ENCODE data around the gene MYO5B. TPM values are rescaled to one million over a fixed set of nuclear protein-coding genes. Genes with fewer than 3 reads are reported as not detected.

The MYO5B gene
- polyA plus RNA-seq, 1 experiment, result 0.18 TPM

- TF ChIP-seq CTCF (IDR thresholded peaks at IDR 0.05; ENCODE audit: insufficient read depth, low read depth, low read length), result no peak
- no peak for DNase-seq (ENCODE audit: low read depth)
- ChIA-PET CTCF (no interaction called here), POLR2A (no interaction called here)
- no peak overlapping the region for H3K4me3 ChIP-seq (ENCODE audit: low read depth, low read length)
- H3K27me3 ChIP-seq (ENCODE audit: control insufficient read depth, insufficient read depth, low read length), result peaks cover 3% of the 10 kb centered on the region; the same call in 1 of the 2 replicates
- H3K36me3 ChIP-seq (ENCODE audit: control insufficient read depth, insufficient read depth, low read length), result no peaks in the 10 kb centered on the region
These were observed 284.9 kb downstream of the MYO5B start for GRCh38 chr18:49910019-49910418.

- Histone ChIP-seq H3K36me3 (ENCODE audit: control insufficient read depth, insufficient read depth, low read length) (no peaks in the 10 kb centered on the region), H3K27me3 (ENCODE audit: control insufficient read depth, insufficient read depth, low read length) (peaks cover 5% of the 10 kb centered on the region), H3K4me3 (ENCODE audit: low read depth, low read length) (no peak overlapping the region)
- no peak for TF ChIP-seq CTCF (IDR thresholded peaks at IDR 0.05; ENCODE audit: insufficient read depth, low read depth, low read length)
- DNase-seq (ENCODE audit: low read depth), result no peak
- POLR2A ChIA-PET, result no interaction called here
- CTCF ChIA-PET, result no interaction called here
These were observed 287.5 kb downstream of the MYO5B start for GRCh38 chr18:49907346-49907929.

- CTCF ChIA-PET, result no interaction called here
- no peak for DNase-seq (ENCODE audit: low read depth)
- POLR2A ChIA-PET, result no interaction called here
These were observed 289.2 kb downstream of the MYO5B start for GRCh38 chr18:49905771-49906170.

GRCh38 chr18:49904871-49905555 is 289.9 kb downstream of the MYO5B start:
- Histone ChIP-seq H3K27me3 (ENCODE audit: control insufficient read depth, insufficient read depth, low read length) (peaks cover 3% of the 10 kb centered on the region), H3K4me3 (ENCODE audit: low read depth, low read length) (no peak overlapping the region), H3K36me3 (ENCODE audit: control insufficient read depth, insufficient read depth, low read length) (no peaks in the 10 kb centered on the region)
- POLR2A ChIA-PET, result no interaction called here
- CTCF ChIA-PET, result no interaction called here
- TF ChIP-seq CTCF (IDR thresholded peaks at IDR 0.05; ENCODE audit: insufficient read depth, low read depth, low read length), result no peak
- no peak for DNase-seq (ENCODE audit: low read depth)

More at GRCh38 chr18:49905771-49906170, 289.2 kb downstream of the MYO5B start:
- Histone ChIP-seq H3K36me3 (ENCODE audit: control insufficient read depth, insufficient read depth, low read length) (no peaks in the 10 kb centered on the region), H3K27me3 (ENCODE audit: control insufficient read depth, insufficient read depth, low read length) (peaks cover 3% of the 10 kb centered on the region), H3K4me3 (ENCODE audit: low read depth, low read length) (no peak overlapping the region)
- TF ChIP-seq CTCF (IDR thresholded peaks at IDR 0.05; ENCODE audit: insufficient read depth, low read depth, low read length), result no peak

- Histone ChIP-seq H3K4me3 (ENCODE audit: low read depth, low read length) (no peak overlapping the region), H3K27me3 (ENCODE audit: control insufficient read depth, insufficient read depth, low read length) (peaks cover 1% of the 10 kb centered on the region; the same call in 1 of the 2 replicates), H3K36me3 (ENCODE audit: control insufficient read depth, insufficient read depth, low read length) (no peaks in the 10 kb centered on the region)
- ChIA-PET CTCF (no interaction called here), POLR2A (no interaction called here)
- no peak for TF ChIP-seq CTCF (IDR thresholded peaks at IDR 0.05; ENCODE audit: insufficient read depth, low read depth, low read length)
- DNase-seq (ENCODE audit: low read depth), result no peak
These were observed 293.0 kb downstream of the MYO5B start for GRCh38 chr18:49901862-49902340.
